Transverse colon (tissue), 4 donors: ENCODE measurements around the gene BTD. TPM values are rescaled to one million over a fixed set of nuclear protein-coding genes. Genes with fewer than 3 reads are reported as not detected.

Source experiments
- DNase-seq: peaks from one replicate; pipeline ENCODE4 v3.0.0-alpha.2; 2019
- H3K27ac ChIP-seq, 4 donors: fragments of 200-600 bp; sonication (generic); 2 replicates each; pipeline ENCODE4 v1.5.1; 2016 to 2018; ENCODE audit warnings: inconsistent platforms in 4 of 4
- H3K27me3 ChIP-seq: fragments of 200-600 bp; sonication (generic); 2 replicates; pipeline ENCODE4 v1.5.1; 2017; ENCODE audit warnings: inconsistent platforms
- H3K36me3 ChIP-seq, 4 donors: fragments of 200-600 bp; sonication (generic); 2 replicates each; pipeline ENCODE4 v1.5.1; 2017 to 2019; ENCODE audit warnings: inconsistent platforms in 4 of 4
- H3K4me1 ChIP-seq, 4 donors: fragments of 200-600 bp; sonication (generic); 2 replicates each; pipeline ENCODE4 v1.5.1; 2017 to 2020; ENCODE audit warnings: inconsistent platforms in 4 of 4
- H3K4me3 ChIP-seq, 4 donors: fragments of 200-600 bp; sonication (generic); 1 replicate in 1 of 4; 2 replicates in 3 of 4; pipeline versions ENCODE4 v1.5.1 to v1.6.1; 2017 to 2019; ENCODE audit warnings: inconsistent platforms in 4 of 4
- H3K9me3 ChIP-seq, 2 donors: fragments of 200-600 bp; sonication (generic); 2 replicates each; pipeline ENCODE4 v1.5.1; 2017 to 2019; ENCODE audit warnings: inconsistent platforms in 2 of 2
- CTCF ChIP-seq, 5 experiments: fragments of 200-600 bp in 3 of 5; fragments of 450-650 bp in 2 of 5; sonication (generic) in 3 of 5; IDR thresholded peaks; 1 replicate in 2 of 5; 2 replicates in 3 of 5; pipeline ENCODE4 v1.5.1; 2016 to 2017; ENCODE audit warnings: antibody characterized with exemption in 5 of 5, inconsistent platforms in 3 of 5, mild to moderate bottlenecking in 2 of 5, moderate library complexity in 1 of 5
- EP300 ChIP-seq: sonication (generic); formaldehyde crosslinking; IDR thresholded peaks from one replicate; pipeline ENCODE4 v1.6.1; 2017; ENCODE audit warnings: antibody characterized with exemption, low read depth
- POLR2A ChIP-seq: fragments of 450-650 bp; IDR thresholded peaks from one replicate; pipeline ENCODE4 v1.6.1; 2016; ENCODE audit warnings: antibody characterized with exemption, mild to moderate bottlenecking, moderate library complexity
- POLR2AphosphoS5 ChIP-seq, 3 donors: sonication (generic); formaldehyde crosslinking; IDR thresholded peaks; one replicate each; pipeline ENCODE4 v1.6.1; 2016; ENCODE audit warnings: antibody characterized with exemption in 3 of 3
- WGBS, 2 donors: methylation state at CpG; one replicate each; pipeline ENCODE4 v1.1.5; 2018; ENCODE audit warnings: low coverage in 1 of 2; 5-methylcytosine and 5-hydroxymethylcytosine counted together
- in situ Hi-C, 4 donors: fragments of 200-750 bp; cut with MboI; loops; one replicate each; pipeline versions ENCODE4 v1.15.0 to v1.15.1; 2017; ENCODE audit warnings: low sequenced_read_pairs in 3 of 4, low pct_ligation_motif_present in 1 of 4, low pct_unique_long_range_greater_than_20kb in 1 of 4
- intact Hi-C: fragments of 100-400 bp; cut with DNase I; formaldehyde crosslinking; loops from one replicate; pipeline ENCODE4 v1.15.1; 2023; ENCODE audit warnings: low total_unique reads
- total RNA-seq, 4 donors: library from RNA; depleted of rRNA; stranded (reverse); fragments of >200 nt; gene quantifications; one replicate each; pipeline ENCODE4 v1.1.0, GENCODE V29; 2016

Gene BTD
- total RNA-seq, 4 donors from 2014 or later = 21.3 to 49.6 (median 36.3) TPM

GRCh38 chr3:15660055-15660935 lies 58.8 kb downstream of the BTD start:
- Histone ChIP-seq H3K27me3 (no peaks in the 10 kb centered on the region), H3K27ac (no peak overlapping the region), H3K4me3 (no peak overlapping the region), H3K36me3 (no peaks in the 10 kb centered on the region), H3K9me3 (peaks cover 12 to 18% of the 10 kb centered on the region in 2 donors), H3K4me1 (no peaks in the 10 kb centered on the region)
- TF ChIP-seq EP300 (no peak), POLR2AphosphoS5 (IDR thresholded peaks at IDR 0.05) (no peak), POLR2A (no peak), CTCF (IDR thresholded peaks at IDR 0.05) (no peak)
- WGBS, 2 donors = 56 to 63% methylated on average over 3 to 7 of the region's 7 CpGs
- in situ Hi-C loops (no loop called here), intact Hi-C loops (no loop called here)
- DNase-seq = no peak

- intact Hi-C loops (no loop called here), in situ Hi-C loops (no loop called here)
- Histone ChIP-seq H3K27ac (no peak overlapping the region), H3K27me3 (no peaks in the 10 kb centered on the region), H3K4me3 (no peak overlapping the region), H3K9me3 (no peaks in the 10 kb centered on the region), H3K36me3 (peaks cover 0 to 3% (median 0%) of the 10 kb centered on the region in 4 donors), H3K4me1 (no peaks in the 10 kb centered on the region)
- 86 to 87% methylated on average over 1 of the region's 1 CpG for WGBS, 2 donors
- DNase-seq = no peak
- TF ChIP-seq POLR2A (no peak), EP300 (no peak), POLR2AphosphoS5 (IDR thresholded peaks at IDR 0.05) (no peak), CTCF (IDR thresholded peaks at IDR 0.05) (no peak)
Observed at GRCh38 chr3:15664144-15664543, 62.6 kb downstream of the BTD start.

GRCh38 chr3:15665510-15666150 lies 64.1 kb downstream of the BTD start:
- no peak for TF ChIP-seq POLR2AphosphoS5 (IDR thresholded peaks at IDR 0.05)
- no peak for TF ChIP-seq POLR2A
- TF ChIP-seq EP300 = no peak
- no peak for TF ChIP-seq CTCF (IDR thresholded peaks at IDR 0.05)
- DNase-seq = no peak
- no peaks in the 10 kb centered on the region for H3K9me3 ChIP-seq
- in situ Hi-C loops = no loop called here
- H3K4me3 ChIP-seq = no peak overlapping the region
- 95 to 100% methylated on average over 1 to 5 of the region's 5 CpGs for WGBS, 2 donors
- H3K4me1 ChIP-seq = no peaks in the 10 kb centered on the region
- intact Hi-C loops = no loop called here
- no peaks in the 10 kb centered on the region for H3K27me3 ChIP-seq
- peaks cover 0 to 14% (median 4%) of the 10 kb centered on the region in 4 donors for H3K36me3 ChIP-seq
- H3K27ac ChIP-seq = no peak overlapping the region

GRCh38 chr3:15666277-15666676 lies 64.7 kb downstream of the BTD start:
- H3K4me1 ChIP-seq = no peaks in the 10 kb centered on the region
- WGBS, 2 donors = 90% methylated on average over 5 of the region's 5 CpGs
- in situ Hi-C loops (no loop called here), intact Hi-C loops (no loop called here)
- no peaks in the 10 kb centered on the region for H3K9me3 ChIP-seq
- TF ChIP-seq EP300 (no peak), POLR2A (no peak), CTCF (IDR thresholded peaks at IDR 0.05) (no peak), POLR2AphosphoS5 (IDR thresholded peaks at IDR 0.05) (no peak)
- peaks cover 0 to 14% (median 5%) of the 10 kb centered on the region in 4 donors for H3K36me3 ChIP-seq
- H3K27ac ChIP-seq = no peak overlapping the region
- no peak overlapping the region for H3K4me3 ChIP-seq
- DNase-seq = no peak
- H3K27me3 ChIP-seq = no peaks in the 10 kb centered on the region
